GM21515 (cell line): ENCODE data around the gene CLRN1.

Experiments used
- ATAC-seq: cut with Tn5 transposase; IDR thresholded peaks from one replicate; pipeline ENCODE4 v1.9.1; 2021; ENCODE audit not compliant: unreplicated experiment

CLRN1 gene

GRCh38 chr3:150878290-150878689 is 94.2 kb downstream of the CLRN1 start:
- ATAC-seq = no peak

DNA sequence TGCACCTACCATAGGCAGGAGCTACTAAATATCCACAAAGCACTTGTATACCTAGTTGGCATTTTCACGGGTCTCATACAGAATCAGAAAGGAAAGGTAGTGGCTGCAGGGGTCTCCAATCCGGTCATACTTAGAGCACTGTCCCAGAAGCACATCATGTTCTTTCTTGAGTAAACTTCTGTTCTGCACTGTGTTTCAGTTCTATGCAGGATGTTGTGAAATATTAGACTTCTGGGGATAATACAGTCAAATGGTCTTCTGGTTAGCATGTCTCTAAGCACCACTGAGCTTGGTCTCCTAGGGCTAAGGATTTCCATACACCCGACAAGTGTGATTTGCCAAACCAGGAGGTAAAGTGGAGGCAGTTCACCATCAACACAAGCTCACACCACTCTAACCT is 95.2 kb downstream of the CLRN1 start:
- ATAC-seq = no peak

GRCh38 chr3:150876611-150877265 is 95.8 kb downstream of the CLRN1 start:
- no peak for ATAC-seq
